HepG2 (cell line): Measurements from ENCODE around the gene BNIP1. TPM values are rescaled to one million over a fixed set of nuclear protein-coding genes. Genes with fewer than 3 reads are reported as not detected.

Experiments
- ATAD3A ChIP-seq: sonication (generic); formaldehyde crosslinking; IDR thresholded peaks from 2 replicates; pipeline ENCODE4 v1.4.0; 2020; ENCODE audit warnings: missing genetic modification reagents
- ATF7 ChIP-seq, 2 experiments: fragments of 450-650 bp in 1 of 2; sonication (generic) in 1 of 2; formaldehyde crosslinking in 1 of 2; IDR thresholded peaks; 2 replicates each; pipeline versions ENCODE4 v1.4.0 to v1.6.1; 2016 to 2020; ENCODE audit warnings: antibody characterized with exemption in 1 of 2, mild to moderate bottlenecking in 1 of 2, missing genetic modification reagents in 1 of 2
- DRAP1 ChIP-seq: IDR thresholded peaks from 2 replicates; pipeline ENCODE4 v1.6.1; 2016; ENCODE audit warnings: missing genetic modification reagents, missing compliant biosample characterization
- ELF4 ChIP-seq: sonication (generic); formaldehyde crosslinking; IDR thresholded peaks from 2 replicates; pipeline ENCODE4 v1.5.0; 2020; ENCODE audit warnings: missing genetic modification reagents, mild to moderate bottlenecking, moderate library complexity, borderline replicate concordance
- FOXO4 ChIP-seq: sonication (generic); formaldehyde crosslinking; conservative IDR thresholded peaks from 2 replicates; pipeline ENCODE4 v1.8.1; 2023; ENCODE audit warnings: missing genetic modification reagents
- GATAD2A ChIP-seq: IDR thresholded peaks from 2 replicates; pipeline ENCODE4 v1.6.1; 2016
- HES4 ChIP-seq: sonication (generic); formaldehyde crosslinking; IDR thresholded peaks from 2 replicates; pipeline ENCODE4 v1.9.0; 2021; ENCODE audit warnings: mild to moderate bottlenecking, missing genetic modification reagents, borderline replicate concordance
- HOXA3 ChIP-seq: sonication (generic); formaldehyde crosslinking; IDR thresholded peaks from 2 replicates; pipeline ENCODE4 v1.5.0; 2020; ENCODE audit warnings: missing genetic modification reagents
- JUND ChIP-seq: sonication (generic); formaldehyde crosslinking; IDR thresholded peaks from 2 replicates; pipeline ENCODE4 v1.8.0; 2022; ENCODE audit warnings: mild to moderate bottlenecking, missing genetic modification reagents
- MXI1 ChIP-seq: IDR thresholded peaks from 3 replicates; pipeline ENCODE4 v1.6.1; 2012; ENCODE audit warnings: low read depth, low read length, inconsistent platforms, borderline replicate concordance
- NFRKB ChIP-seq: fragments of 450-650 bp; IDR thresholded peaks from 2 replicates; pipeline ENCODE4 v1.6.1; 2017
- POLR2AphosphoS2 ChIP-seq: IDR thresholded peaks from 2 replicates; pipeline ENCODE4 v1.6.1; 2011; ENCODE audit warnings: low read depth, low read length, improper control_type of control experiment
- POLR2G ChIP-seq: fragments of 200-400 bp; formaldehyde crosslinking; IDR thresholded peaks from 2 replicates; pipeline ENCODE4 v1.6.1; 2018; ENCODE audit warnings: mild to moderate bottlenecking, low read depth, low read length, moderate library complexity
- RFX1 ChIP-seq: fragments of 450-650 bp; IDR thresholded peaks from 2 replicates; pipeline ENCODE4 v1.6.1; 2017
- SMAD9 ChIP-seq: sonication (generic); formaldehyde crosslinking; IDR thresholded peaks from 2 replicates; pipeline ENCODE4 v1.5.1; 2020; ENCODE audit warnings: mild to moderate bottlenecking, missing genetic modification reagents
- SSRP1 ChIP-seq: IDR thresholded peaks from 2 replicates; pipeline ENCODE4 v1.6.1; 2016; ENCODE audit warnings: control low read depth
- TAF15 ChIP-seq: fragments of 200-400 bp; formaldehyde crosslinking; IDR thresholded peaks from one replicate; pipeline ENCODE4 v1.6.1; 2018; ENCODE audit warnings: mild to moderate bottlenecking, low read depth, low read length; ENCODE audit not compliant: poor library complexity, severe bottlenecking
- TMF1 ChIP-seq: sonication (generic); formaldehyde crosslinking; IDR thresholded peaks from 2 replicates; pipeline ENCODE4 v1.8.1; 2022; ENCODE audit warnings: low read depth, missing genetic modification reagents
- ZFYVE20 ChIP-seq: sonication (generic); formaldehyde crosslinking; IDR thresholded peaks from 2 replicates; pipeline ENCODE4 v1.8.0; 2023; ENCODE audit warnings: low read depth, mild to moderate bottlenecking, moderate library complexity, missing genetic modification reagents, borderline replicate concordance
- ZMYM4 ChIP-seq: sonication (generic); formaldehyde crosslinking; IDR thresholded peaks from 2 replicates; pipeline ENCODE4 v1.8.1; 2023; ENCODE audit warnings: mild to moderate bottlenecking, missing genetic modification reagents
- ZNF234 ChIP-seq: sonication (generic); formaldehyde crosslinking; conservative IDR thresholded peaks from 2 replicates; pipeline ENCODE4 v1.5.1; 2020; ENCODE audit warnings: mild to moderate bottlenecking, missing genetic modification reagents
- ZNF263 ChIP-seq: sonication (generic); formaldehyde crosslinking; IDR thresholded peaks from 2 replicates; pipeline ENCODE4 v1.4.0; 2020; ENCODE audit warnings: missing genetic modification reagents
- ZNF326 ChIP-seq: sonication (generic); formaldehyde crosslinking; IDR thresholded peaks from 2 replicates; pipeline ENCODE4 v1.4.0; 2020; ENCODE audit warnings: missing genetic modification reagents, borderline replicate concordance
- ZNF337 ChIP-seq: sonication (generic); formaldehyde crosslinking; IDR thresholded peaks from 2 replicates; pipeline ENCODE4 v1.5.1; 2020; ENCODE audit warnings: missing genetic modification reagents, low read depth, mild to moderate bottlenecking, borderline replicate concordance
- ZNF382 ChIP-seq: sonication (generic); formaldehyde crosslinking; IDR thresholded peaks from 2 replicates; pipeline ENCODE4 v1.5.0; 2020; ENCODE audit warnings: missing genetic modification reagents, mild to moderate bottlenecking, borderline replicate concordance
- ZNF431 ChIP-seq: sonication (generic); formaldehyde crosslinking; IDR thresholded peaks from 2 replicates; pipeline ENCODE4 v1.9.0; 2022; ENCODE audit warnings: missing genetic modification reagents, low read depth, mild to moderate bottlenecking, borderline replicate concordance
- ZNF547 ChIP-seq: sonication (generic); formaldehyde crosslinking; IDR thresholded peaks from 2 replicates; pipeline ENCODE4 v1.5.1; 2020; ENCODE audit warnings: mild to moderate bottlenecking, missing genetic modification reagents
- ZNF615 ChIP-seq: sonication (generic); formaldehyde crosslinking; IDR thresholded peaks from 2 replicates; pipeline ENCODE4 v1.5.0; 2020; ENCODE audit warnings: mild to moderate bottlenecking, missing genetic modification reagents, borderline replicate concordance
- ZNF619 ChIP-seq: sonication (generic); formaldehyde crosslinking; IDR thresholded peaks from 2 replicates; pipeline ENCODE4 v1.4.0; 2020; ENCODE audit warnings: mild to moderate bottlenecking, missing genetic modification reagents
- ZNF703 ChIP-seq: sonication (generic); formaldehyde crosslinking; IDR thresholded peaks from 2 replicates; pipeline ENCODE4 v1.5.1; 2020; ENCODE audit warnings: missing genetic modification reagents, mild to moderate bottlenecking, moderate library complexity, borderline replicate concordance
- polyA plus RNA-seq, 8 experiments: library from polyadenylated mRNA; depleted of rRNA in 3 of 8; stranded (reverse) in 7 of 8; unstranded in 1 of 8; fragments of >200 nt; fragmentation: Illumina TruSeq in 4 of 8; extraction: Trizol in 4 of 8; gene quantifications; 2 replicates each; pipeline versions ENCODE4 v1.2.1 to v1.2.3, GENCODE V29; 2011 to 2016; ENCODE audit warnings: low read depth in 4 of 8, missing spikeins in 1 of 8, mixed read lengths in 1 of 8; ENCODE audit not compliant: insufficient read depth in 1 of 8
- total RNA-seq, 5 experiments: library from RNA; depleted of rRNA; stranded (reverse); fragments of >200 nt; fragmentation: Illumina TruSeq; extraction: Trizol; gene quantifications; 2 replicates each; pipeline ENCODE4 v1.2.3, GENCODE V29; 2016; ENCODE audit warnings: low read depth in 1 of 5

Gene BNIP1
- total and polyA plus RNA-seq, 2 of the 13 experiments (the other 11 are each of a cell fraction or from before 2014, with no cell fraction given): 13.2 to 16.9 TPM

- TF ChIP-seq HES4 (CRISPR knock-in tag) (no peak), ZNF234 (CRISPR knock-in tag) (no peak), ZNF263 (CRISPR knock-in tag) (no peak), GATAD2A (CRISPR knock-in tag) (peak; percentile 85), ZNF615 (CRISPR knock-in tag) (0 out of 2 replicates have a peak, but pooled peaks have one; percentile 8), ELF4 (peak; percentile 37; the same call in 1 of the 2 replicates), HOXA3 (CRISPR knock-in tag) (peak; percentile 99), ZFYVE20 (CRISPR knock-in tag) (no peak; the same call in 1 of the 2 replicates), SSRP1 (CRISPR knock-in tag) (peak; percentile 80; the same call in 1 of the 2 replicates), ZNF337 (CRISPR knock-in tag) (no peak), SMAD9 (CRISPR knock-in tag) (no peak), ZMYM4 (CRISPR knock-in tag) (peak; percentile 93), MXI1 (peak; percentile 86; the same call in 1 of the 3 replicates), ZNF431 (CRISPR knock-in tag) (peak; percentile 81; the same call in 1 of the 2 replicates), ATF7 (IDR thresholded peaks at IDR 0.05) (no peak), ATF7 (CRISPR knock-in tag; IDR thresholded peaks at IDR 0.05) (no peak), ZNF382 (CRISPR knock-in tag) (no peak), ZNF619 (peak; percentile 58; the same call in 1 of the 2 replicates), POLR2AphosphoS2 (no peak), ZNF547 (peak; percentile 45), POLR2G (peak; percentile 80), NFRKB (peak; percentile 65; the same call in 1 of the 2 replicates), RFX1 (no peak), ATAD3A (CRISPR knock-in tag) (no peak), TAF15 (peak; percentile 57), DRAP1 (CRISPR knock-in tag) (peak; percentile 12; the same call in 1 of the 2 replicates), TMF1 (CRISPR knock-in tag) (peak; percentile 35; the same call in 1 of the 2 replicates), ZNF703 (CRISPR knock-in tag) (no peak), FOXO4 (CRISPR knock-in tag) (no peak), ZNF326 (CRISPR knock-in tag) (no peak), JUND (CRISPR knock-in tag) (no peak)
Measured at GRCh38 chr5:173144200-173145176, at the start of gene BNIP1 (continued).
